HCT116 (cell line): ENCODE measurements around the gene SCGB3A2. TPM values are rescaled to one million over a fixed set of nuclear protein-coding genes. Genes with fewer than 3 reads are reported as not detected.

Experiments
- ATAC-seq: fragments of 200-7000 bp; cut with Tn5 transposase; 2 replicates; pipeline ENCODE4 v1.9.1; 2020; ENCODE audit warnings: mild to moderate bottlenecking, moderate library complexity
- BruUV-seq: library from RNA; stranded (reverse); fragments of 400-500 nt; replicated peaks from 2 replicates; lab custom pipeline; 2021; lab: Mats Ljungman, UMichigan
- CTCF ChIA-PET: fragments of 300-600 bp; sonication (Branson Sonifier 250); formaldehyde crosslinking; loops from one replicate; lab custom pipeline; 2021; ENCODE audit warnings: antibody characterized with exemption; lab: Charles Lee
- POLR2A ChIA-PET: fragments of 300-600, 350-600 bp; sonication (Branson Sonifier 250); formaldehyde crosslinking; loops from one replicate; lab custom pipeline; 2021; ENCODE audit warnings: antibody characterized with exemption; lab: Charles Lee
- RAD21 ChIA-PET, 2 experiments: fragments of 300-600 bp; sonication (Branson Sonifier 250); formaldehyde crosslinking; loops; one replicate each; lab custom pipeline; 2023; ENCODE audit warnings: low total read pairs in 2 of 2; ENCODE audit not compliant: uncharacterized antibody in 2 of 2, unreplicated experiment in 2 of 2, low non-redundant PET in 1 of 2; lab: Charles Lee
- DNase-seq: peaks from one replicate; pipeline ENCODE4 v3.0.0-alpha.2; 2010; ENCODE audit warnings: low read depth, low spot score
- H2AFZ ChIP-seq: fragments of 200-600 bp; shearing (Covaris generic), sonication (generic); 2 replicates; pipeline ENCODE4 v1.6.1; 2017; ENCODE audit warnings: low read depth, mixed run types, mixed read lengths, antibody characterized with exemption, low read length; ENCODE audit not compliant: poor library complexity, severe bottlenecking
- H3K27ac ChIP-seq: 2 replicates; pipeline ENCODE4 v1.5.1; 2012; ENCODE audit warnings: low read depth, low read length
- H3K27me3 ChIP-seq: fragments of 200-600 bp; sonication (generic); 2 replicates; pipeline ENCODE4 v1.6.1; 2016; ENCODE audit warnings: mixed run types, low read length, mixed read lengths; ENCODE audit not compliant: insufficient read depth
- H3K36me3 ChIP-seq, 2 experiments: fragments of 200-500 bp in 1 of 2; fragments of 200-600 bp in 1 of 2; sonication (Bioruptor generic) in 1 of 2; sonication (generic) in 1 of 2; 2 replicates each; pipeline versions ENCODE4 v1.5.1 to v1.6.1; 2014 to 2016; ENCODE audit warnings: low read length in 2 of 2, inconsistent platforms in 1 of 2, mixed read lengths in 1 of 2, mixed run types in 1 of 2; ENCODE audit not compliant: insufficient read depth in 2 of 2, control insufficient read depth in 1 of 2
- H3K4me1 ChIP-seq, 2 experiments: fragments of 200-600 bp in 1 of 2; sonication (generic) in 1 of 2; 2 replicates each; pipeline versions ENCODE4 v1.5.1 to v1.6.1; 2012 to 2017; ENCODE audit warnings: low read length in 2 of 2, inconsistent platforms in 1 of 2, mild to moderate bottlenecking in 1 of 2, mixed read lengths in 1 of 2, mixed run types in 1 of 2, moderate library complexity in 1 of 2; ENCODE audit not compliant: insufficient read depth in 2 of 2, control insufficient read depth in 1 of 2
- H3K4me2 ChIP-seq: fragments of 200-600 bp; sonication (generic); 2 replicates; pipeline ENCODE4 v1.6.1; 2017; ENCODE audit warnings: mixed run types, low read length, mixed read lengths
- H3K4me3 ChIP-seq, 2 experiments: fragments of 200-600 bp in 1 of 2; sonication (generic) in 1 of 2; replicated peaks in 1 of 2; 2 replicates each; pipeline ENCODE4 v1.5.1; 2011 to 2016; ENCODE audit warnings: low read length in 2 of 2, control low read depth in 1 of 2, low read depth in 1 of 2, mild to moderate bottlenecking in 1 of 2, mixed read lengths in 1 of 2, mixed run types in 1 of 2
- H3K79me2 ChIP-seq: fragments of 200-600 bp; sonication (generic); 2 replicates; pipeline ENCODE4 v1.6.1; 2017; ENCODE audit warnings: mild to moderate bottlenecking, mixed run types, low read length, moderate library complexity, mixed read lengths; ENCODE audit not compliant: insufficient read depth
- H3K9ac ChIP-seq: fragments of 200-600 bp; sonication (generic); 2 replicates; pipeline ENCODE4 v1.6.1; 2016; ENCODE audit warnings: low read length, mixed read lengths
- H3K9me2 ChIP-seq: fragments of 200-600 bp; sonication (generic), shearing (Covaris generic); 2 replicates; pipeline ENCODE4 v1.6.1; 2017; ENCODE audit warnings: mixed run types, mild to moderate bottlenecking, moderate library complexity; ENCODE audit not compliant: insufficient read depth
- H3K9me3 ChIP-seq, 2 experiments: fragments of 200-500 bp in 1 of 2; fragments of 200-600 bp in 1 of 2; sonication (Bioruptor generic) in 1 of 2; sonication (generic) in 1 of 2; 2 replicates each; pipeline ENCODE4 v1.6.1; 2014 to 2017; ENCODE audit warnings: low read length in 2 of 2, mixed read lengths in 2 of 2, inconsistent platforms in 1 of 2, low read depth in 1 of 2, mild to moderate bottlenecking in 1 of 2, mixed run types in 1 of 2, moderate library complexity in 1 of 2; ENCODE audit not compliant: control insufficient read depth in 1 of 2, insufficient read depth in 1 of 2
- H4K20me1 ChIP-seq: fragments of 200-600 bp; sonication (generic), shearing (Covaris generic); 2 replicates; pipeline ENCODE4 v1.6.1; 2017; ENCODE audit warnings: mixed run types, mild to moderate bottlenecking, moderate library complexity; ENCODE audit not compliant: insufficient read depth
- ATF3 ChIP-seq: IDR thresholded peaks from 2 replicates; pipeline ENCODE4 v1.6.1; 2012
- CEBPB ChIP-seq: IDR thresholded peaks from 2 replicates; pipeline ENCODE4 v1.6.1; 2012; ENCODE audit warnings: low read depth
- CTCF ChIP-seq, 3 experiments: fragments of 200-600 bp in 1 of 3; sonication (generic) in 1 of 3; IDR thresholded peaks in 2 of 3; conservative IDR thresholded peaks in 1 of 3; 2 replicates each; pipeline ENCODE4 v1.5.1; 2012 to 2017; ENCODE audit warnings: low read depth in 2 of 3, low read length in 2 of 3, antibody characterized with exemption in 1 of 3, borderline replicate concordance in 1 of 3, control low read depth in 1 of 3, mild to moderate bottlenecking in 1 of 3, mixed read lengths in 1 of 3, mixed run types in 1 of 3, moderate library complexity in 1 of 3; ENCODE audit not compliant: insufficient read depth in 1 of 3
- EGR1 ChIP-seq: IDR thresholded peaks from 2 replicates; pipeline ENCODE4 v1.6.1; 2012; ENCODE audit warnings: low read depth
- ELF1 ChIP-seq: IDR thresholded peaks from 2 replicates; pipeline ENCODE4 v1.6.1; 2012; ENCODE audit warnings: low read depth, borderline replicate concordance
- EZH2phosphoT487 ChIP-seq: fragments of 200-600 bp; IDR thresholded peaks from 2 replicates; pipeline ENCODE4 v1.6.1; 2018; ENCODE audit warnings: antibody characterized with exemption, borderline replicate concordance
- JUND ChIP-seq: IDR thresholded peaks from 2 replicates; pipeline ENCODE4 v1.6.1; 2012
- MAX ChIP-seq: IDR thresholded peaks from 2 replicates; pipeline ENCODE4 v1.6.1; 2012
- POLR2A ChIP-seq: IDR thresholded peaks from 2 replicates; pipeline ENCODE4 v1.7.0; 2011; ENCODE audit warnings: borderline replicate concordance; ENCODE audit not compliant: insufficient read depth, insufficient read length; ENCODE audit errors: extremely low read depth
- POLR2AphosphoS5 ChIP-seq: IDR thresholded peaks from 2 replicates; pipeline ENCODE4 v1.6.1; 2011; ENCODE audit warnings: mild to moderate bottlenecking, low read depth, low read length, moderate library complexity
- REST ChIP-seq: IDR thresholded peaks from 2 replicates; pipeline ENCODE4 v1.6.1; 2012; ENCODE audit warnings: low read depth
- SIN3A ChIP-seq: IDR thresholded peaks from 2 replicates; pipeline ENCODE4 v1.6.1; 2012; ENCODE audit warnings: low read depth
- SP1 ChIP-seq: IDR thresholded peaks from 2 replicates; pipeline ENCODE4 v1.6.1; 2012; ENCODE audit warnings: low read depth
- SRF ChIP-seq: IDR thresholded peaks from 2 replicates; pipeline ENCODE4 v1.6.1; 2012; ENCODE audit warnings: low read depth
- TCF7L2 ChIP-seq: IDR thresholded peaks from 2 replicates; pipeline ENCODE4 v1.7.0; 2011; ENCODE audit warnings: borderline replicate concordance, inconsistent platforms; ENCODE audit not compliant: insufficient read depth, insufficient read length; ENCODE audit errors: extremely low read depth
- ZBTB33 ChIP-seq: IDR thresholded peaks from 2 replicates; pipeline ENCODE4 v1.6.1; 2011; ENCODE audit warnings: mild to moderate bottlenecking, low read length, moderate library complexity; ENCODE audit not compliant: insufficient replicate concordance; ENCODE audit errors: extremely low read depth
- ZFX ChIP-seq: fragments of 450-650 bp; IDR thresholded peaks from 2 replicates; pipeline ENCODE4 v1.6.1; 2017
- intact Hi-C: fragments of 100-400 bp; cut with micrococcal nuclease; formaldehyde crosslinking; loops from 2 replicates; pipeline ENCODE4 v1.10.0; 2022
- total RNA-seq: library from RNA; stranded (reverse); gene quantifications from one replicate; pipeline ENCODE4 v1.2.1, GENCODE V29; 2021; ENCODE audit not compliant: unreplicated experiment

SCGB3A2 gene
- total RNA-seq, 1 experiment from 2014 or later = not detected

GRCh38 chr5:147893820-147894219, 15.3 kb downstream of the SCGB3A2 start:
- no peak for TF ChIP-seq POLR2A
- TF ChIP-seq CEBPB = no peak
- no peak for TF ChIP-seq MAX
- no peak for TF ChIP-seq JUND
- TF ChIP-seq ELF1 = no peak
- no peak for TF ChIP-seq CTCF (IDR thresholded peaks at IDR 0.05 in 2 of 3, conservative IDR thresholded peaks at IDR 0.05 in 1 of 3; ENCODE audit: borderline replicate concordance in 1 of 3, insufficient read depth in 1 of 3, low read depth in 2 of 3, low read length in 2 of 3)
- TF ChIP-seq POLR2AphosphoS5 = no peak
- no peak for TF ChIP-seq REST
- TF ChIP-seq TCF7L2 = no peak
- TF ChIP-seq SIN3A = no peak
- TF ChIP-seq ATF3 = no peak
- TF ChIP-seq ZFX = no peak
- TF ChIP-seq SRF = no peak
- no peak for TF ChIP-seq EZH2phosphoT487
- TF ChIP-seq SP1 = no peak
- no peak for TF ChIP-seq ZBTB33
- TF ChIP-seq EGR1 = no peak
- DNase-seq (no peak), ATAC-seq (no peak)
- BruUV-seq = no TSS peak
- H3K36me3 ChIP-seq = no peaks in the 10 kb centered on the region
- no peaks in the 10 kb centered on the region for H3K4me1 ChIP-seq
- ChIA-PET POLR2A (no interaction called here), CTCF (no interaction called here), RAD21 (no interaction called here)
- no peak overlapping the region for H3K4me2 ChIP-seq
- peaks cover 11% of the 10 kb centered on the region for H3K27me3 ChIP-seq
- no peak overlapping the region for H2AFZ ChIP-seq
- no peaks in the 10 kb centered on the region for H4K20me1 ChIP-seq
- H3K9me2 ChIP-seq = no peaks in the 10 kb centered on the region
- no peaks in the 10 kb centered on the region for H3K9me3 ChIP-seq
- no peak overlapping the region for H3K4me3 ChIP-seq
- H3K9ac ChIP-seq = no peak overlapping the region
- H3K79me2 ChIP-seq = no peaks in the 10 kb centered on the region
- H3K27ac ChIP-seq = no peak overlapping the region
- intact Hi-C loops = no loop called here
